B cell (primary cell): ENCODE data around the gene DDX10. TPM values are rescaled to one million over a fixed set of nuclear protein-coding genes. Genes with fewer than 3 reads are reported as not detected.

ENCODE experiments used
- ATAC-seq: fragments of 200-7000 bp; cut with Tn5 transposase; one replicate; pipeline ENCODE4 v1.10.0; 2021; ENCODE audit warnings: low read depth, mild to moderate bottlenecking, moderate number of reproducible peaks, moderate library complexity
- CTCF ChIA-PET: fragments of 350-600 bp; sonication (Branson Sonifier 250); formaldehyde crosslinking; loops from one replicate; lab custom pipeline; 2021; ENCODE audit warnings: antibody characterized with exemption, inconsistent platforms; lab: Charles Lee
- POLR2A ChIA-PET: fragments of 350-600 bp; sonication (Branson Sonifier 250); formaldehyde crosslinking; loops from one replicate; lab custom pipeline; 2021; ENCODE audit warnings: antibody characterized with exemption; lab: Charles Lee
- DNase-seq: peaks from one replicate; pipeline ENCODE4 v3.0.0; 2013
- H2AFZ ChIP-seq: 2 replicates; pipeline ENCODE4 v1.6.1; 2012; ENCODE audit warnings: mild to moderate bottlenecking, low read depth, low read length; ENCODE audit not compliant: insufficient read depth, poor library complexity, severe bottlenecking
- H3K27ac ChIP-seq, 2 donors: 1 replicate in 1 of 2; 2 replicates in 1 of 2; pipeline ENCODE4 v1.5.1; 2012 to 2013; ENCODE audit warnings: low read length in 2 of 2, mild to moderate bottlenecking in 2 of 2, moderate library complexity in 1 of 2
- H3K27me3 ChIP-seq, 4 experiments: fragments of 200-600 bp in 1 of 4; sonication (generic) in 1 of 4; replicated peaks in 1 of 4; 1 replicate in 2 of 4; 2 replicates in 2 of 4; pipeline versions ENCODE4 v1.6.1 to v1.7.0; 2013 to 2016; ENCODE audit warnings: low read length in 3 of 4, mild to moderate bottlenecking in 2 of 4, mixed read lengths in 1 of 4, moderate library complexity in 1 of 4; ENCODE audit not compliant: insufficient read depth in 4 of 4, control insufficient read depth in 3 of 4; ENCODE audit errors: control extremely low read depth in 1 of 4
- H3K36me3 ChIP-seq, 2 experiments: replicated peaks in 1 of 2; 1 replicate in 1 of 2; 2 replicates in 1 of 2; pipeline versions ENCODE4 v1.6.1 to v1.7.1; 2013; ENCODE audit warnings: low read length in 1 of 2; ENCODE audit not compliant: insufficient read depth in 2 of 2, control insufficient read depth in 1 of 2; ENCODE audit errors: control extremely low read depth in 1 of 2, extremely low read depth in 1 of 2
- H3K4me1 ChIP-seq, 2 donors: fragments of 200-600 bp in 1 of 2; sonication (generic) in 1 of 2; 1 replicate in 1 of 2; 2 replicates in 1 of 2; pipeline versions ENCODE4 v1.5.1 to v1.6.1; 2013 to 2017; ENCODE audit warnings: low read length in 2 of 2; ENCODE audit not compliant: control insufficient read depth in 2 of 2, insufficient read depth in 2 of 2
- H3K4me2 ChIP-seq: replicated peaks from 2 replicates; pipeline ENCODE3; 2012; ENCODE audit warnings: mild to moderate bottlenecking, low read depth, low read length; ENCODE audit not compliant: poor library complexity, severe bottlenecking
- H3K4me3 ChIP-seq, 5 experiments: fragments of 200-600 bp in 1 of 5; sonication (generic) in 1 of 5; 1 replicate in 3 of 5; 2 replicates in 2 of 5; pipeline versions ENCODE4 v1.5.1 to v1.7.0; 2011 to 2016; ENCODE audit warnings: low read length in 4 of 5, mild to moderate bottlenecking in 4 of 5, low read depth in 2 of 5, control low read depth in 1 of 5, moderate library complexity in 1 of 5; ENCODE audit not compliant: insufficient read depth in 1 of 5; ENCODE audit errors: control extremely low read depth in 1 of 5, extremely low read depth in 1 of 5
- H3K79me2 ChIP-seq: fragments of 200-600 bp; sonication (generic); one replicate; pipeline ENCODE4 v1.6.0; 2016; ENCODE audit warnings: low read length; ENCODE audit not compliant: control insufficient read depth, insufficient read depth
- H3K9ac ChIP-seq: fragments of 200-600 bp; sonication (generic); 2 replicates; pipeline ENCODE4 v1.6.1; 2017; ENCODE audit warnings: mild to moderate bottlenecking, low read length, moderate library complexity
- H3K9me3 ChIP-seq, 3 donors: one replicate each; pipeline versions ENCODE4 v1.6.1 to v1.7.1; 2013; ENCODE audit warnings: low read length in 2 of 3; ENCODE audit not compliant: control insufficient read depth in 2 of 3, insufficient read depth in 1 of 3; ENCODE audit errors: control extremely low read depth in 1 of 3
- H4K20me1 ChIP-seq: 2 replicates; pipeline ENCODE4 v1.6.0; 2012; ENCODE audit warnings: mild to moderate bottlenecking, low read length; ENCODE audit not compliant: insufficient read depth, control insufficient read depth, poor library complexity, severe bottlenecking
- H3K27ac Mint-ChIP-seq: one replicate; pipeline ENCODE4 v1.8.0; 2021; ENCODE audit warnings: mixed read lengths
- H3K27me3 Mint-ChIP-seq: one replicate; pipeline ENCODE4 v1.8.0; 2021; ENCODE audit warnings: mixed read lengths
- H3K4me1 Mint-ChIP-seq: one replicate; pipeline ENCODE4 v1.8.0; 2021; ENCODE audit warnings: mixed read lengths
- H3K4me3 Mint-ChIP-seq: one replicate; pipeline ENCODE4 v1.8.0; 2021; ENCODE audit warnings: mixed read lengths
- H3K9me3 Mint-ChIP-seq: one replicate; pipeline ENCODE4 v1.8.0; 2022; ENCODE audit warnings: mixed read lengths; ENCODE audit not compliant: insufficient read depth
- EZH2 ChIP-seq: IDR thresholded peaks from 2 replicates; pipeline ENCODE4 v1.6.1; 2012; ENCODE audit warnings: borderline replicate concordance, low read depth, mild to moderate bottlenecking, moderate library complexity, low read length; ENCODE audit not compliant: insufficient read depth, poor library complexity, severe bottlenecking
- WGBS: methylation state at CpG from one replicate; pipeline ENCODE4 v1.1.5; 2013; ENCODE audit warnings: missing lambda C conversion rate; ENCODE audit not compliant: insufficient coverage; 5-methylcytosine and 5-hydroxymethylcytosine counted together
- intact Hi-C: fragments of 100-400 bp; cut with micrococcal nuclease; formaldehyde crosslinking; loops from one replicate; pipeline ENCODE4 v1.10.0; 2022
- polyA plus RNA-seq: library from polyadenylated mRNA; depleted of rRNA; stranded (reverse); fragments of >200 nt; gene quantifications from 2 replicates; pipeline ENCODE4 v1.2.3, GENCODE V29; 2012
- total RNA-seq, 2 donors: library from RNA; stranded (reverse); fragments of 120-200 nt in 1 of 2; gene quantifications; 1 replicate in 1 of 2; 2 replicates in 1 of 2; pipeline versions ENCODE4 v1.2.3 to v1.2.4, GENCODE V29; 2013 to 2022
- TF ChIP-seq, protein P1 (sequence below): fragments of 200-600 bp; IDR thresholded peaks from one replicate; pipeline ENCODE4 v1.8.0; 2022; ENCODE audit warnings: antibody characterized with exemption, mild to moderate bottlenecking

DDX10 gene
- total and polyA plus RNA-seq, 2 donors (not counting 1 experiment from before 2014, with no cell fraction given), result 15.6 to 30.6 TPM

DNA sequence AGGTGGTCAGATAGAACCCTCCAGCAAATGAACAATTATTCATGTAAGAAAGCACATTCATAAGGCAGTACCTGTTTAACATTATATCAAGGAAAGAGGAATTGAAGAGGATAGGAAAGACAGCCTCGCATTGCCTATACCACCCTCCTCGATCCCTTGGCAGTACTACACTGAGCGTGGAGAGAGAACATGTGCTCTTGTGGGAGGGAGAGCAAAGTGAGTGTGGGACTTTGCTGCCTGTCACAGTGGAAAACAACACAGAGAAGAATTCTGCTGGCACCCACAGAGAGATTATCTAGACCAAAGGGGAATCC lies 17.5 kb upstream of the DDX10 start:
- peaks cover 8% of the 10 kb centered on the region for H3K27me3 Mint-ChIP-seq
- DNase-seq (no peak), ATAC-seq (no peak)
- Histone ChIP-seq H4K20me1 (no peaks in the 10 kb centered on the region), H3K4me1 (no peaks in the 10 kb centered on the region), H3K9ac (no peak overlapping the region), H3K27ac (no peak overlapping the region), H3K4me3 (no peak overlapping the region), H3K27me3 (peaks cover 0 to 7% (median 0%) of the 10 kb centered on the region in 4 experiments), H2AFZ (no peak overlapping the region), H3K4me2 (no peak overlapping the region), H3K36me3 (no peaks in the 10 kb centered on the region), H3K9me3 (no peaks in the 10 kb centered on the region), H3K79me2 (no peaks in the 10 kb centered on the region)
- H3K4me1 Mint-ChIP-seq, result no peaks in the 10 kb centered on the region
- no peaks in the 10 kb centered on the region for H3K9me3 Mint-ChIP-seq
- CTCF ChIA-PET, result interaction anchor here (0.8 to 5.6 kb wide), 7 partner anchors 10 to 648 kb away, joined by 3 to 39 read pairs (median 9); partner anchors contain the start of genes CUL5 and DDX10
- TF ChIP-seq EZH2, result no peak
- TF ChIP-seq, protein P1, sequence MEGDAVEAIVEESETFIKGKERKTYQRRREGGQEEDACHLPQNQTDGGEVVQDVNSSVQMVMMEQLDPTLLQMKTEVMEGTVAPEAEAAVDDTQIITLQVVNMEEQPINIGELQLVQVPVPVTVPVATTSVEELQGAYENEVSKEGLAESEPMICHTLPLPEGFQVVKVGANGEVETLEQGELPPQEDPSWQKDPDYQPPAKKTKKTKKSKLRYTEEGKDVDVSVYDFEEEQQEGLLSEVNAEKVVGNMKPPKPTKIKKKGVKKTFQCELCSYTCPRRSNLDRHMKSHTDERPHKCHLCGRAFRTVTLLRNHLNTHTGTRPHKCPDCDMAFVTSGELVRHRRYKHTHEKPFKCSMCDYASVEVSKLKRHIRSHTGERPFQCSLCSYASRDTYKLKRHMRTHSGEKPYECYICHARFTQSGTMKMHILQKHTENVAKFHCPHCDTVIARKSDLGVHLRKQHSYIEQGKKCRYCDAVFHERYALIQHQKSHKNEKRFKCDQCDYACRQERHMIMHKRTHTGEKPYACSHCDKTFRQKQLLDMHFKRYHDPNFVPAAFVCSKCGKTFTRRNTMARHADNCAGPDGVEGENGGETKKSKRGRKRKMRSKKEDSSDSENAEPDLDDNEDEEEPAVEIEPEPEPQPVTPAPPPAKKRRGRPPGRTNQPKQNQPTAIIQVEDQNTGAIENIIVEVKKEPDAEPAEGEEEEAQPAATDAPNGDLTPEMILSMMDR, result no peak
- POLR2A ChIA-PET, result no interaction called here
- no peak overlapping the region for H3K4me3 Mint-ChIP-seq
- no CpG with 5 or more reads among the region's 3 CpGs for WGBS
- intact Hi-C loops, result loop anchor here (10.0 kb wide), 1 partner anchor 303 kb away; no protein-coding TSS in a partner anchor
- H3K27ac Mint-ChIP-seq, result no peak overlapping the region

DNA sequence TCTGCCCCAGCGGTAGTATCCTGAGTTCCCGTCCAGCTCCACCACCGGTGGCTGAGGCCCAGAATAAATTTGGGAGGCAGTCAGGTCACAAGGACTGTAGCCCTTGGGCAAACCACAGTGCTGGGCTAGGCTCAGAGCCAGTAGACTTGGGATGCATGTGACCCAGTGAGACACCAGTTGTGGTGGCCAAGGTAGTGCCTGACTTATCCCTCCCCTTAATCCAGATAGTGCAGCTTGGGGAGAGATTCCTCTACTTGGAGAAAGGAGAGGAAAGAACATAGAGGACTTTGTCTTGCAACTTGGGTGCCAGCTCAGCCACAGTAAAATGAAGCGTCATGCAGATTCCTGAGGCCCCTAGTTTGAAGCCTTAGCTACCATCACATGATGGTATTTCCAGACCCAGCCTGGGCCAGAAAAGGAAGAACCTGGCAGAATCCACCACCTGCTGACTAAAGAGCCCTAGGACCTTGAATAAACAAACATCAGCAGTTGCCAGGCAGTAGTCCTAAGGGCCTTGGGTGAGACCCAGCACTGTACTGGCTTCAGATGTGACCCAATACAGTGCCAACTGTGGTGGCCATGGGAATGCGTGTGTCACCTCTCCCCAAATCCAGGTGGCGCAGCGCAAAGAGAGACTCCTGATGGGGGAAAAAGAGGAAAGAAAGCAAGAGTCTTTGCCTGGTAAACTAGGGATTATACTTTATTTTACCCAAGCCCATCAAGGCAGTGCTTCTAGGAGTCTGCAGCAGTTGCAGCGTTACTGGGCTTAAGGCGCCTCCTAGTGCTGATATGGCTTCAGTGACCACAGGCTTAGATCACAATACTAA lies 17.0 kb upstream of the DDX10 start:
- Histone ChIP-seq H3K4me3 (no peak overlapping the region), H3K4me1 (no peaks in the 10 kb centered on the region), H3K27me3 (peaks cover 0 to 7% (median 0%) of the 10 kb centered on the region in 4 experiments), H3K4me2 (no peak overlapping the region), H3K27ac (no peak overlapping the region), H3K79me2 (no peaks in the 10 kb centered on the region), H3K9me3 (no peaks in the 10 kb centered on the region), H4K20me1 (no peaks in the 10 kb centered on the region), H2AFZ (no peak overlapping the region), H3K9ac (no peak overlapping the region), H3K36me3 (no peaks in the 10 kb centered on the region)
- DNase-seq (peak; percentile 66), ATAC-seq (peak; percentile 70)
- Mint-ChIP-seq H3K9me3 (no peaks in the 10 kb centered on the region), H3K27me3 (peaks cover 8% of the 10 kb centered on the region), H3K27ac (no peak overlapping the region), H3K4me1 (no peaks in the 10 kb centered on the region), H3K4me3 (no peak overlapping the region)
- TF ChIP-seq EZH2, result no peak
- TF ChIP-seq, protein P1, result peak; percentile 71
- ChIA-PET POLR2A (no interaction called here), CTCF (interaction anchor here (0.8 to 5.6 kb wide), 10 partner anchors 12 to 1097 kb away, joined by 3 to 39 read pairs (median 6); partner anchors contain the start of genes CUL5 and DDX10)
- WGBS, result 65% methylated on average over 6 of the region's 9 CpGs
- intact Hi-C loops, result loop anchor here (1.0 to 10.0 kb wide), 3 partner anchors 303 to 639 kb away; partner anchors contain the start of gene CUL5
